A673 (cell line): ENCODE results near the gene RND3. TPM values are rescaled to one million over a fixed set of nuclear protein-coding genes. Genes with fewer than 3 reads are reported as not detected.

ENCODE experiments used
- BruUV-seq: library from RNA; stranded (reverse); fragments of 400-500 nt; replicated peaks from 2 replicates; lab custom pipeline; 2021; lab: Mats Ljungman, UMichigan
- CTCF ChIA-PET: fragments of 300-600 bp; sonication (Branson Sonifier 250); formaldehyde crosslinking; loops from one replicate; lab custom pipeline; 2022; ENCODE audit warnings: antibody characterized with exemption; lab: Charles Lee
- POLR2A ChIA-PET: fragments of 300-600 bp; sonication (Branson Sonifier 250); formaldehyde crosslinking; loops from one replicate; lab custom pipeline; 2022; ENCODE audit warnings: antibody characterized with exemption; ENCODE audit not compliant: low non-redundant PET; lab: Charles Lee
- DNase-seq: peaks from one replicate; pipeline ENCODE4 v3.0.0-alpha.2; 2015; ENCODE audit warnings: low spot score
- H3K27ac ChIP-seq: fragments of 200-600 bp; sonication (generic); 2 replicates; pipeline ENCODE4 v1.5.1; 2016; ENCODE audit warnings: mixed run types, low read depth, mild to moderate bottlenecking, mixed read lengths, antibody characterized with exemption, low read length; ENCODE audit not compliant: poor library complexity, severe bottlenecking
- H3K27me3 ChIP-seq: fragments of 200-600 bp; sonication (generic); replicated peaks from 2 replicates; pipeline ENCODE4 v1.6.1; 2017; ENCODE audit warnings: mixed run types, low read depth, mild to moderate bottlenecking, mixed read lengths, antibody characterized with exemption, low read length; ENCODE audit not compliant: insufficient read depth, poor library complexity
- H3K36me3 ChIP-seq: fragments of 200-600 bp; sonication (generic); 2 replicates; pipeline ENCODE4 v1.6.1; 2016; ENCODE audit warnings: mixed run types, mild to moderate bottlenecking, mixed read lengths, antibody characterized with exemption, low read length; ENCODE audit not compliant: insufficient read depth, poor library complexity, severe bottlenecking
- H3K4me1 ChIP-seq: fragments of 200-600 bp; sonication (generic); 2 replicates; pipeline ENCODE4 v1.6.1; 2017; ENCODE audit warnings: mixed run types, mild to moderate bottlenecking, mixed read lengths, antibody characterized with exemption, low read length; ENCODE audit not compliant: insufficient read depth, poor library complexity, severe bottlenecking
- H3K4me3 ChIP-seq: fragments of 200-600 bp; sonication (generic); 2 replicates; pipeline ENCODE4 v1.5.1; 2016; ENCODE audit warnings: low read depth, mixed run types, mild to moderate bottlenecking, mixed read lengths, low read length; ENCODE audit not compliant: poor library complexity, severe bottlenecking
- H3K9me3 ChIP-seq: fragments of 200-600 bp; sonication (generic); 2 replicates; pipeline ENCODE4 v1.6.1; 2016; ENCODE audit warnings: mixed run types, low read depth, mild to moderate bottlenecking, mixed read lengths, antibody characterized with exemption, low read length; ENCODE audit not compliant: poor library complexity, severe bottlenecking
- CTCF ChIP-seq: fragments of 300-800, 200-600 bp; sonication (generic); conservative IDR thresholded peaks from 2 replicates; pipeline ENCODE4 v1.5.1; 2017; ENCODE audit warnings: low read depth, mild to moderate bottlenecking, antibody characterized with exemption, low read length, moderate library complexity, mixed read lengths
- EZH2 ChIP-seq: fragments of 200-600 bp; sonication (generic); IDR thresholded peaks from 2 replicates; pipeline ENCODE4 v1.6.1; 2017; ENCODE audit warnings: borderline replicate concordance, low read depth, mild to moderate bottlenecking, mixed read lengths, antibody characterized with exemption, low read length; ENCODE audit not compliant: poor library complexity, severe bottlenecking
- intact Hi-C: fragments of 100-400 bp; cut with micrococcal nuclease; formaldehyde crosslinking; loops from one replicate; pipeline ENCODE4 v1.10.0; 2022; ENCODE audit not compliant: unreplicated experiment
- total RNA-seq: library from RNA; stranded (reverse); gene quantifications from 2 replicates; pipeline ENCODE4 v1.2.3, GENCODE V29; 2021

RND3 gene
- total RNA-seq, 1 experiment from 2014 or later = 15.0 TPM

DNA sequence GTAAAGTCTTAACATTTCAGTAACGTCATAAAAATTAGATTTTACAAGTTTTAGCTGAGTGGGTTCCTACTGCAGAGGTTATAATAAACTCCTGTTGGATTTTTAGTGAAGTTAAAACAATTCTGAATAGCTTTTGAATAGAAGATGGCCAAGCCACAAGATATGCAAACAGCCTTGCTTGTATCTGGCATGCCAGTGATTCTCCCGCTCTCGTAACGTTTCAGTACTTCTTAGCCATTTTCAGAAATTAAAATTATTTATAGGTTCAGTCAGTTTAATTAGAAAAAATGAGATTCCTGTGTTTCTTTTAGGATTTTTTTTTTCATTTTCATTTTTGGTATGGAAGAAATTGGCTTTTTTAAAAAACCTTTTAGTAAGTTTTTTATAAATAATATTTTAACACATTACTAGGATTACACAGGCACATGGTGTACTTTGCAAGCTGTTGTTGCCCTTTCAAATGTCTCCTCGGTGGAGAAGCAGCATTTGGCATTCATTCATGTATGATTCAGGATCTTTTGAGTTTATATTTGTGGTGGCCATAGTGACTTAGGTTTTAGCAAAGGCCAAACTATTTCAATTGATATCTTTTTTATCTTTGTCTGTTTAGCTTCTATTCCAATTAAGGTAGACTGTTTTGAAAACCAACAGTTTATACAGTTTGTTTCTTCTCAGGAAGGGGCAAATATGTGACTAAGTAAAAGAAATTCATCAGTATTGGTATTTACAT, 30.6 kb upstream of the RND3 start:
- Histone ChIP-seq H3K27me3 (no peaks in the 10 kb centered on the region), H3K36me3 (no peaks in the 10 kb centered on the region), H3K27ac (no peak overlapping the region), H3K4me3 (no peak overlapping the region), H3K9me3 (no peaks in the 10 kb centered on the region), H3K4me1 (no peaks in the 10 kb centered on the region)
- no TSS peak for BruUV-seq
- ChIA-PET POLR2A (interaction anchor here (0.7 kb wide), 1 partner anchor 24 kb away, joined by 3 read pairs; no protein-coding TSS in a partner anchor), CTCF (no interaction called here)
- no peak for DNase-seq
- TF ChIP-seq EZH2 = no peak
- no peak for TF ChIP-seq CTCF
- intact Hi-C loops = no loop called here

DNA sequence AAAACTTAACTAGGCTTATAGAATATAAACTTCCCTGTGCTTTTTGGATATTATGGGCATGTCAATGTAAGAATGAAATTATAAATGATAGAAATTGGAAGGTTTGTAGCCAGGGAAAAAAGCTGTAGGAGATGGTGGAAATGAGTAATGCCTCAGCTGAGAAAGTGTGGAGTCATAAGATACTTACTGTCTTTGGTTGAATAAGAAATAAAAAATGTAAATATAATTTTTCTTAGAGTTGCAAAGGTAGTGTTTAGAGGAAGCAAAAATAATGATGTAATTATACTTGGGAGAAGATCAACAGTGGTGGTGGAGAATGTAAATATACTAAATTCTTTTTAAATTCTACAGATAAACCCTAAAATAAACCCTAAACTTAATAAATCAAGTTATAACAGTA, 26.2 kb upstream of the RND3 start:
- ChIA-PET POLR2A (no interaction called here), CTCF (no interaction called here)

DNA sequence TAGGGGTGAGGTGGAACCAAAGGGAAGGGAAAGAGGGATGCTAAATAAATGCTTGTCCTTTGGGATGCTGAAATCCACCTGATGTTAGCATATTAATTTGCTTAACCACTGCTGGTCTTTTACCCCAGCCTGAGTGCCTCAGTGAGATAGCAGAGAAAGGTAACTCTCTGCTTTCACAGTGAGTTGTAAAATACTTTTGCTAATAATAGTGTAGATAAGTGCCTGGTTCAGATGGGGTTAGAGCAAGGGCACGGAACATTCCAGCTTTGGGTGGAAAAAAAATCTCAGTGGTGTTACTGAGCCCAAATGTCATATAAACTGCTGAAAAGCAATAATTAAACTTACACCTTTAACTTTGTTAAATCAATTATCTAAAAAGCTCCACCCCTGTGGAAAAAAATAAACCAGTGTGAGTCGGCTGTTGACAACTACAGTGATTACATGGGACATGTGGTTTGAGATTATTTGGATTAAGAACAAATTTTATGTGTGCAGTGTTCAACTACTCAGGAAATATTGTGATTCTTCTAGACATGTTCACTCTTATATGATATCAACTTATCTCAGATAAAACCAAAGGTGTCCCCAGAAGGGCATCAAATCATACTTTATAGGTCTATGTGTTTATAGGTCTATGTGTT, 21.1 kb upstream of the RND3 start:
- Histone ChIP-seq H3K36me3 (no peaks in the 10 kb centered on the region), H3K4me1 (no peaks in the 10 kb centered on the region), H3K4me3 (no peak overlapping the region), H3K27ac (no peak overlapping the region), H3K9me3 (no peaks in the 10 kb centered on the region), H3K27me3 (no peaks in the 10 kb centered on the region)
- ChIA-PET CTCF (no interaction called here), POLR2A (no interaction called here)
- TF ChIP-seq EZH2 (no peak), CTCF (no peak)
- BruUV-seq = no TSS peak
- intact Hi-C loops = no loop called here
- no peak for DNase-seq

More for the DNA sequence above, 26.2 kb upstream of the RND3 start:
- Histone ChIP-seq H3K27me3 (no peaks in the 10 kb centered on the region), H3K4me1 (no peaks in the 10 kb centered on the region), H3K27ac (no peak overlapping the region), H3K9me3 (no peaks in the 10 kb centered on the region), H3K4me3 (no peak overlapping the region), H3K36me3 (no peaks in the 10 kb centered on the region)
- TF ChIP-seq CTCF (no peak), EZH2 (no peak)
- intact Hi-C loops = no loop called here
- DNase-seq = no peak
- BruUV-seq = no TSS peak
